Osteoblast (primary cell): ENCODE data around the gene R3HDML. TPM values are rescaled to one million over a fixed set of nuclear protein-coding genes. Genes with fewer than 3 reads are reported as not detected.

Source experiments
- DNase-seq: peaks from one replicate; pipeline ENCODE4 v3.0.0; 2011; ENCODE audit warnings: low spot score, mixed read lengths; ENCODE audit not compliant: insufficient read length; ENCODE audit errors: missing footprints
- H2AFZ ChIP-seq: 2 replicates; pipeline ENCODE4 v1.6.0; 2011; ENCODE audit warnings: mild to moderate bottlenecking, low read length
- H3K27ac ChIP-seq: 2 replicates; pipeline ENCODE4 v1.5.1; 2011; ENCODE audit warnings: mild to moderate bottlenecking, low read depth, low read length, moderate library complexity
- H3K27me3 ChIP-seq: 2 replicates; pipeline ENCODE4 v1.6.0; 2012; ENCODE audit warnings: mild to moderate bottlenecking, control low read depth, inconsistent platforms, low read length, moderate library complexity; ENCODE audit not compliant: insufficient read depth
- H3K36me3 ChIP-seq: 2 replicates; pipeline ENCODE4 v1.5.1; 2011; ENCODE audit warnings: mild to moderate bottlenecking, low read length, control low read depth, moderate library complexity; ENCODE audit not compliant: insufficient read depth
- H3K4me1 ChIP-seq: 2 replicates; pipeline ENCODE4 v1.5.1; 2011; ENCODE audit warnings: mild to moderate bottlenecking, low read length, control low read depth, moderate library complexity; ENCODE audit not compliant: insufficient read depth
- H3K4me2 ChIP-seq: 2 replicates; pipeline ENCODE4 v1.6.0; 2011; ENCODE audit warnings: mild to moderate bottlenecking, low read length; ENCODE audit not compliant: insufficient read depth
- H3K4me3 ChIP-seq: fragments of 200-600 bp; sonication (generic); 3 replicates; pipeline ENCODE4 v1.5.1; 2012; ENCODE audit warnings: mild to moderate bottlenecking, low read length, inconsistent platforms; ENCODE audit not compliant: insufficient read depth
- H3K79me2 ChIP-seq: 2 replicates; pipeline ENCODE4 v1.6.0; 2012; ENCODE audit warnings: mild to moderate bottlenecking, low read length, control low read depth, inconsistent platforms; ENCODE audit not compliant: insufficient read depth
- H3K9me3 ChIP-seq: 2 replicates; pipeline ENCODE4 v1.5.1; 2011; ENCODE audit warnings: low read depth, low read length, control low read depth
- H4K20me1 ChIP-seq: 2 replicates; pipeline ENCODE4 v1.6.0; 2012; ENCODE audit warnings: mild to moderate bottlenecking, low read length, control low read depth; ENCODE audit not compliant: insufficient read depth
- CTCF ChIP-seq: IDR thresholded peaks from 2 replicates; pipeline ENCODE4 v1.5.1; 2011; ENCODE audit warnings: mild to moderate bottlenecking, low read depth, low read length, moderate library complexity; ENCODE audit errors: extremely low read depth
- total RNA-seq: library from RNA; depleted of rRNA; stranded (reverse); fragments of >200 nt; gene quantifications from 2 replicates; pipeline ENCODE4 v1.2.3, GENCODE V29; 2012

R3HDML gene
- total RNA-seq, 1 donor, result not detected

GRCh38 chr20:44384423-44385027, 47.7 kb downstream of the R3HDML start:
- Histone ChIP-seq H3K4me3 (no peak overlapping the region), H3K36me3 (no peaks in the 10 kb centered on the region), H3K27ac (no peak overlapping the region), H2AFZ (no peak overlapping the region), H3K4me1 (peaks cover 3% of the 10 kb centered on the region), H4K20me1 (no peaks in the 10 kb centered on the region), H3K79me2 (no peaks in the 10 kb centered on the region), H3K4me2 (no peak overlapping the region), H3K9me3 (no peaks in the 10 kb centered on the region), H3K27me3 (peaks cover 7% of the 10 kb centered on the region)
- peak; percentile 94 for TF ChIP-seq CTCF
- DNase-seq, result peak; percentile 89

- H3K4me3 ChIP-seq, result no peak overlapping the region
- H2AFZ ChIP-seq, result no peak overlapping the region
- H3K4me2 ChIP-seq, result peak overlapping the region; percentile 37
- H3K27ac ChIP-seq, result no peak overlapping the region
- peak; percentile 95 for DNase-seq
- no peaks in the 10 kb centered on the region for H3K9me3 ChIP-seq
- H3K27me3 ChIP-seq, result peaks cover 18% of the 10 kb centered on the region
- no peaks in the 10 kb centered on the region for H3K36me3 ChIP-seq
- no peaks in the 10 kb centered on the region for H3K79me2 ChIP-seq
- peaks cover 3% of the 10 kb centered on the region for H3K4me1 ChIP-seq
- no peaks in the 10 kb centered on the region for H4K20me1 ChIP-seq
- TF ChIP-seq CTCF, result peak; percentile 84
Observed at GRCh38 chr20:44388466-44389023, 51.7 kb downstream of the R3HDML start.

- no peak overlapping the region for H3K4me3 ChIP-seq
- no peak for TF ChIP-seq CTCF
- no peaks in the 10 kb centered on the region for H3K36me3 ChIP-seq
- no peaks in the 10 kb centered on the region for H4K20me1 ChIP-seq
- no peak overlapping the region for H3K27ac ChIP-seq
- H3K9me3 ChIP-seq, result no peaks in the 10 kb centered on the region
- no peak overlapping the region for H2AFZ ChIP-seq
- H3K27me3 ChIP-seq, result peaks cover 18% of the 10 kb centered on the region
- H3K4me2 ChIP-seq, result no peak overlapping the region
- peaks cover 3% of the 10 kb centered on the region for H3K4me1 ChIP-seq
- peak; percentile 54 for DNase-seq
- H3K79me2 ChIP-seq, result no peaks in the 10 kb centered on the region
Observed at GRCh38 chr20:44389871-44390270, 53.0 kb downstream of the R3HDML start.

- H3K27ac ChIP-seq, result no peak overlapping the region
- no peak overlapping the region for H2AFZ ChIP-seq
- no peak for TF ChIP-seq CTCF
- peaks cover 18% of the 10 kb centered on the region for H3K27me3 ChIP-seq
- no peaks in the 10 kb centered on the region for H3K9me3 ChIP-seq
- H3K36me3 ChIP-seq, result no peaks in the 10 kb centered on the region
- peak; percentile 45 for DNase-seq
- no peak overlapping the region for H3K4me2 ChIP-seq
- no peak overlapping the region for H3K4me3 ChIP-seq
- no peaks in the 10 kb centered on the region for H3K79me2 ChIP-seq
- H3K4me1 ChIP-seq, result peaks cover 3% of the 10 kb centered on the region
- no peaks in the 10 kb centered on the region for H4K20me1 ChIP-seq
Observed at GRCh38 chr20:44390280-44390679, 53.4 kb downstream of the R3HDML start.
